ENCODE results near the gene RNF152.

GRCh38 chr18:61808286-61808685 is 84.5 kb downstream of the RNF152 start:
- TF ChIP-seq ZBTB26 (tag by site-specific recombination; optimal IDR thresholded peaks at IDR 0.05) (no peak), CTCF (tag by site-specific recombination; IDR thresholded peaks at IDR 0.05) (no peak), ZBTB1 (tag by site-specific recombination; IDR thresholded peaks at IDR 0.05) (no peak), ZNF350 (tag by site-specific recombination; IDR thresholded peaks at IDR 0.05) (no peak), REST (tag by site-specific recombination; IDR thresholded peaks at IDR 0.05) (no peak), PBX3 (CRISPR knock-in tag; IDR thresholded peaks at IDR 0.05) (no peak), ZNF449 (tag by site-specific recombination; IDR thresholded peaks at IDR 0.05) (no peak), ZNF777 (tag by site-specific recombination; IDR thresholded peaks at IDR 0.05; ENCODE audit: borderline replicate concordance) (no peak), ZNF292 (tag by site-specific recombination; IDR thresholded peaks at IDR 0.05; ENCODE audit: borderline replicate concordance, low read depth) (no peak), GLI4 (tag by site-specific recombination; IDR thresholded peaks at IDR 0.05) (no peak), ZNF571 (tag by site-specific recombination; IDR thresholded peaks at IDR 0.05) (no peak), ZNF473 (tag by site-specific recombination; IDR thresholded peaks at IDR 0.05) (no peak)

All from HEK293 (cell line).